HG02798 (cell line): Measurements from ENCODE around the gene COPS2.

ENCODE experiments used
- ATAC-seq: cut with Tn5 transposase; IDR thresholded peaks from one replicate; pipeline ENCODE4 v1.9.1; 2021; ENCODE audit warnings: mild to moderate bottlenecking; ENCODE audit not compliant: unreplicated experiment, poor library complexity

Gene COPS2

DNA sequence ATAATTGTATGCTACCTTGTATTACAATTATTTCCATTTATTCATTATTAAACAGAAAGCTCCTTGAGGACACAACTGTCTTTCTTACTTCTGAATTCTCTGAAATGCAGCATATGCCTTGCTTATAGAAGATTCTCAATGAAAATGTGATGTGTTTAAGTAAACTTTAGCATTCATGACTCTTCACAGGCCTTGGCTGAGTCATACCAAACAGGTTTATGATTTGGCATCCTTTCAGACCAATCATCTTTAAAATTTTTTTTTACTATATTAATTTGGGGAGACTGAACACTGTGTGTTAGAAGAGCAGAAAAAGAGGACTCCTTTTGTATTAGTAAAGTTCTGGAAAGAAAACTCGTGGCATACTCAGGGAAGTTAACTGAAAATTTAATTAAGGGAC lies 8.3 kb upstream of the COPS2 start:
- no peak for ATAC-seq

DNA sequence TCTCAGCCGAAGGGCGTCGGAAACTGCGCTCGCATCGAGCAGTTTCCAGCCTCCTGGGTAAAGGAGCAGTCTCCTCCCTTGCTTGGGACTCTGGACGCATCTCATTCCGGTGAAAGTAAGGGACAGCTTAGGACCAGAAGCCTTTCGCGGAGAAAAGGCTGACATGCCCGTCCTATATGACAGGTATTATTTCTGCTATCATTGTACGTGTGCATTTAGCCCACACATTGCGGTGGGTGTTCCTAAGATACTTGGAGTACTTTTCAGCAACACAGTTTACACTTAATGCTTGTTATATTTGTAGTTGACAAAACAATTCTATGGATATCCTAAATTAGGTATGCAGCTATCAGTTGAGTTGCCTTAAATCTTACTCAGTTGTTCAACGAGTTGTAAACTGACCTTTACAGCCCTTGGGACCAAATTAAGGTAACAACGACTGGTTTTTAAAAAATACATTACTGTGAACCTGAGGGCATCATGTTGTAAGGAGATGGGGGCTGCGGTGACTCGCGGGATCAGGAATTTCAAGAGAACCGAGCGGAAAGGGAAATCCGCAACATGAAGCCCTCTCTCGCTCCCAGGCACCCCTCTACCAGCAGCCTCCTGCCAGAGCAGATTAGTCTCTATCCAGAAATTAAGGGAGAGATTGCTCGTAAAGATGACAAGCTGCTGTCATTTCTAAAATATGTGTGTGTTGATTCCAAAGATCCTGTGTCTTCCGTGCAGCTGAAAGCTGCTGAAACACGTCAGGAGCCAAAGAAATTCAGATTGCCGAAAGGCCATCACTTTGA lies 632 bp upstream of the COPS2 start:
- no peak for ATAC-seq

DNA sequence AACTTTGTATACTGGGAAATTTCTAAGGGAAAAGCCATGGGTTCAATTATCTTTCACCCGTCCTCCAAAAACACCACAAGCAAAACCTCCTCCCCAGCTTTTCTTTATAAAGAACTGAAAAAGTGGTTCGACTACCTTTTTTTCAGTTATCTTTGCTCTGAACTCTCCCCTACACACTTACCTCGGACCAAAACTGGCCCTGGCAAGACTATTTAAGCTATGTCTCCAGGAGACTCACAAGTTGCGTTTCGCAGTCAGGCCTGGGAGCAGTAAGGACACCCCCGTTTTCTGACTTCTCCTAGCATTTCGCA lies 645 bp downstream of the COPS2 start:
- no peak for ATAC-seq

DNA sequence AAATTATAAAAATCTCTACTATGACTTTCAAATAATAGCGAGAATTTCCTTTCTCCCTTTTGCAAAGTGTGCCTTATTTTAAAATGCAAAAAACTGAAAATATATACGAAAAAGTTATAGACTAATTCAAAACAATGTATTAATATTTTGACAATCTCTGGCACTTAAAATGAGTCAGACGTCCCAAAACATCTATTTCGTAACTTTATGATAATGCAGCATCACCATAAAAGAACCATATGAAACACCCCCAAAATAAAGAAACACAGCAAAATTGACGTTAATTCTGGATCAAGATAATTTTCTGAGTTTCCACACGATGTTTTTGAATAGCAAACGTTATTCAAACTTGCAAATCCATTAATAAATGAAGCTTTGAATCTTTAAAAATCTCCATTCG lies 1.0 kb downstream of the COPS2 start:
- ATAC-seq, result no peak

DNA sequence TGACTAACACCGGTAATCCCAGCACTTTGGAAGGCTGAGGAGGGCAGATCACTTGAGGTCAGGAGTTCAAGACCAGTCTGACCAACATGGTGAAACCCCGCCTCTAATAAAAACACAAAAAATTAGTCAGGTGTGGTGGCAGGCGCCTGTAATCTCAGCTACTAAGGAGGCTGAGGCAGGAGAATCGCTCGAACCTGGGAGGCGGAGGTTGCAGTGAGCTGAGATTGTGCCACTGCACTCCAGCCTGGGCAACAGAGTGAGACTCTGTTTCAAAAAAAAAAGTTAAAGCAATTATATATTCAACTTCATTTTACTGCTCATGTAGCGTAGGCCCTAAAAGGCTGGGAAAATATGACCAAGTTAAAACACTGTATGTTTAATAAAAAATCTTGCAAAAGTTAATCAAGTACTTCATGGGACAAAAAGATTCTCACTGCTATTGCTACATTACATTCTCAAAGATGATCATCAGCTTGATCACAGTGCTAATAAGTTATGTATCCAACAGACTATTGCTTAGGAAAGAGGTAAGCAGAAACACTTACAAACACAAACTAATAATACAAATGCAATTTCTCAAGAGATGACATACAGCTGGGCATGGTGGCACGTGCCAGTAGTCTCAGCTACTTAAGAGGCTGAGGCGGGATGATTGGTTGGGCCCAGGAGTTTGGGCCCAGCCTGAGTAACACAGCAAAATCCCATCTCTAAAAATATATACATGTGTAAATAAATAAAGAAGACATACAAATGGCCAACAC lies 2.7 kb downstream of the COPS2 start:
- no peak for ATAC-seq

DNA sequence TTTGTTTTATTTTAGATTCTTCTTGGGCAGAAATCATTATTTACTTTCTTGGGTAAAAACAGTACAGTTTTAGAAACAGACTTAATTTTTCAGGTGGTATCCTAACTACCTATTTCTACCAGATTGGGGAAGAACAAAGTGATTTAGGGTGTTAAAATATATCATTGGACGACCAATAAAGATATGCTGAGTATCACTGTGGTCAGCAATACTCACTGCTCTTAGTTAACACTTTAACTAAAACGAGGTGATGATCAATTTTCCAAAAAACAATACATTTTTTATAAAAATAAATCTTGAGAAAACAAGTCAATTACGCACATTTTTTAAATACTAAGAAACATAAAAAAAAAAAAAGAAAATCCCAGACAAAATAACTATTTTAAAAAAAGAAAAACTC lies 3.6 kb downstream of the COPS2 start:
- no peak for ATAC-seq

DNA sequence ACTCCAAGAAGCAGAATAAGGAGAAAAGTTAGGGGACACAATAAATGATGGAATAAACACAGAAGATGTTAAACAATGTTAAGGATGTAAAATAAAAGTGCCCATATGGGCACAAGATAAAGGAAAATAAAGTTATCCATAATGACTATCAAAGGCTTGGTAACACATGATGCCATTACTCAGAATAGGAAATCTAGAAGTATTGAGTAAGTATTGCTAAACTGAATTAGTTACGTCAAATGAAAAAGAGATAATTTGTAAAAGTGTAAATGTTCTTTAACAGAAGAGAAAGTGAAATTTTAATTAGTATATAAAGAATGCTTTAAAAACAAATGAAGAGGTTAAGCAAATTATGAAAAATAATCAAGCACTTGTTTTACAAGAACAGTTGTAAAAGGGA lies 6.7 kb downstream of the COPS2 start:
- no peak for ATAC-seq

DNA sequence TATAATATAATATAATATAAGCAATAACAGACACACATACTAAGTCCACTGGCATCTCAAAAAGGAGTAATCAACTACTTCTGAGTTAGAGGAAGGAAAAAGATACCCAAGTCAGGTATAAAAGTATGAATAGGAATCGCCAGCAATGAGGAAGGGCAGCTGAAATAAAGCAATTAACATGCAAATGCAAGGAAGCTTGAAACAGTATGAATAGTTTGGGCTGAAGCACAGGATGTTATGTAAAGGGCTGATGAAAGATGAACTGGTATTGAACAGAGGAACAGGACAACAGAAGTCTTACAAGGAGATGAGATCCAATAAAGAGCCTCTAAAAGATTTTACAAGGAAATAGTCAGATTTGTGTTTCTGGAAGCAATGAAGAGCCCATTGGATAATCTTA lies 7.1 kb downstream of the COPS2 start:
- ATAC-seq, result no peak

DNA sequence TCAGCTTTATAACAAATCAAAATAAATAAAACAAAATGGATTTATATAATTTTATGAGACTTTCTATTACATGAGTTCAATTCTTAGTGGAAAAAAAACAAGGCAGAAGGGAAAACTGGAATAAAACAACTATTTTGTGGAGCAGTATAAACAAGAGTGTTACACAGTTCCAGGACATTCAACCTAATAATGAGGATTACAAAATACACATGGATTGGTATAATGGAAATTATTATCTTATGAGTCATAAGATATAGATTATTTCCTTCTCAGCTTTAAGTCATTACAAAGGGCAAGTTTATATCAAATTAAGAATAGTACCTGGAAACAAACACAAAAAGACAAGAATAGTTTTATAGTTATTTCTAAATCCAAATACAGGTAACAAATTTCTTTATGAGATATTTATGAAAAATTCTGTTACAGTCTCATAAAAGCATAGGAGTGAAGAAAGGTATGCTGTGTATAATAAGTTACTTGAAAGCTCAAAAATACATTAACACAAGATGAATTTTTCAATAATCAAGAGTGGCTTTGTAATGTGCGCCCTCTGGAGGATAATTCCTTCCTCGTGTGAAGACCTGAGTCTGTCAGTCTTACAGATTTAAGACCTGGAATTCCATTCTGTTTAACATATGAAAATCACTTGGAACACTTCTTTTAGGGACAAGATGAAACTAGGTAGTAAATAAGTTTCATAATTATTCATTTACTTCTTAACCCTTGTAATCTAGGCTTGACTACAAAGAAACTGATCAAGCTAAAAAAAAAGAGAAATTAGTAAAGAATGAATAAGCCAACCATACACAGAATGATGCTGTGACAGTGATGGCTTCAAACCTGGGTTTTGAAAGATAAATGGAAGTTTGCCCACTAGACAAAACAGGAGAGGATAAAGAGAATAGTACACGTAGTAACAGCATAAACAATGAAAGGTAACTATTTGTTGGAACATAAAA lies 9.5 kb downstream of the COPS2 start:
- no peak for ATAC-seq

DNA sequence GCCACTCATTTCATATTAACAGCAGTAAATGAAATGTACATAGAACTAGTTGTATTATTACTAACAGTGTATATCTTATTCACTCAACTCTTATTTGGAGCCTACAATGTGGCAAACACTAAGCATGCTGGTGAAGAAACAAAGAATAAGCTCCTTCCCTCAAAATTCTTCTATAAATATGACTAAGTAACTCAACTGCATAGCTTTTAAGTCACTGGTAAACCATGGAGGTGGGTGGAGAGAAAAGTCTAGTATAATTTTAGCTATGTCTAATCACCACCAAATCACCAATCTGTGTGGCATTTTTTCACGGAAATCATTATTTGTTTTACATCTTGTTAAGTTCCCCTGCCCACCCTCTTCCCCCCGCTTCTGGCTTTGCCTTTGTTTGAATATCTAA lies 17.5 kb downstream of the COPS2 start:
- ATAC-seq, result no peak

DNA sequence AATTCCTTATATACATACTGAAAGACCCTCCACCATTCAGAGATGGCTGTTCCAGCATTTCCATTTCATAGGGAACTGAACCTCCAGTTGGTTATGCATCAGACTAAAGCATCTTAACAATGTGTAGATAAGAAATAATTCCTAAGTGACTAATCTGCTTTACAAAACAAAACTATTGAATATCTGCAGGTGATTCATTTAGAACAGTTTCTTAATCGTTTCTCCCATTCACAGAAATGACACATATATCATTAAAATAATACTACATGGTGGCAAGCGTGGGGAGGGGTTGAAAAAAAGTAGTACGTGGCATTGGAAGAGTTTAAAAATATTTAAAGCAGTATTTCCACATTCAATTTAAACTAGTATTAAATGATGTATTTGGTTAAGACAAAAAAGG lies 19.5 kb downstream of the COPS2 start:
- no peak for ATAC-seq

DNA sequence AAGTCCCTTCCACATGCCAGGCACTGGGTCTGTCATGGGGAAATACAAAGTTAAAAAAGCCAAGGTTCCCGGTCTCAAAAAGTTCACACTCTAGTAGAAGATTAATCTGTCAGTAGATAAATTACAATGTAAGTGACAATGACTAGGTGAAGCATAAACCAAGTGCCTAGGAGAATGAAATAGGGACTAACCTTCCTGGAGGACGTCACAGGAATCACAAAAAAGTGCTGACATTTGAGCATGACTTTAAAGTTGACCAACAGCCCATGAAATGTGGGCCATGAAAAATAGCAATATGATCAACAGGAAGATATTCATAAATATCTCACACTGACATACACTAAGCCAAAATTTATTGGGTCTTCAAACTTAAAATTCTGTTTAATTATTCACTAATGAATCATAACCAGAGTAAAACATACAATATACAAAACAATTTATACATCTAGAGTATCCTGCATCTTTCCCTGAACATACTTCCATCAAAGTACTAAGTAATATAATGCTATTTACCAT lies 20.0 kb downstream of the COPS2 start:
- no peak for ATAC-seq

DNA sequence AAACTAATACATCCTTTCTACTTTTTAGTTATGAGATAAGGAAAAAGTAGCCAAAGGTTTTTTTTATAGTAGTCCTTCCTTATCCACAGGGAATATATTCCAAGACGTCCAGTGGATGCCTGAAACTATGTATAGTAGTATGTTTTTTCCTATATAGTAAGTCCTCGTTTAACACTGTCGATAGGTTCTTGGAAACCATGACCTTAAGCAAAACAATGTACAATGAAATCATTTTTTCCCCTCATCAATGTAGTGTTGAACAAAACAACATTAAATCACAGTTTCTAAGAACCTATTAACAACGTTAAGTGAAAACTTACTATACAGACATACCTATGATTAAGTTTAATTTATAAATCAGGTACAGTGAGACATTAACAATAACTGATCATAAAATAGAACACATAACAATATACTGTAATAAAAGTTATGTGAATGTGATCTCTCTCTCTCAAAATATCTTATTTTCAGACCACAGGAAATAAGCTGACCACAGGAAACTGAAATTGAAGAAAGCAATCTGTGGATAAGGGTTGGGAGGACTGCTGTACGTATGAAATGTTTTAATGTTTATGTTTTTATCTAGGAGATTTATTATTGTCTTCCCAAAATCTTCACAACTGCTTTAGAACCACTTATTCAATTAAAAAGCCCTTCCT lies 20.6 kb downstream of the COPS2 start:
- no peak for ATAC-seq

DNA sequence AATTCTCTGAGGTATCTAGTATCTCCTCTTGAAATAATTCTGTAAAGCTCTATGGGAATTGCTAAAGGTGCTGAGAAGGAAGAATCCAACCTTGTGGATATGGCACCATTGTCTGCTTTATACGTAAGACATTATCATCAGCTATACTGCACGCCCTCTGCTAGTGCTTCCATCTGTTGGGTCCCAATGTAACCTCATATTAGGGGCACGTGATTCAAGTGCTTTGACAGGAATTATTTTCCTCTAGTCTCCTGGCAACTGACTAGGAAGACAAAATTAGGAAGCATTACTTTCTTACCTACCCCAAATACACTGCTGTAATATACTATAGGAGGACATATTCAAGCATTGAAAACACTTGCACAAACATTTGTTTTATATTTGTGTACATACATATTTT lies 24.0 kb downstream of the COPS2 start:
- ATAC-seq, result no peak

DNA sequence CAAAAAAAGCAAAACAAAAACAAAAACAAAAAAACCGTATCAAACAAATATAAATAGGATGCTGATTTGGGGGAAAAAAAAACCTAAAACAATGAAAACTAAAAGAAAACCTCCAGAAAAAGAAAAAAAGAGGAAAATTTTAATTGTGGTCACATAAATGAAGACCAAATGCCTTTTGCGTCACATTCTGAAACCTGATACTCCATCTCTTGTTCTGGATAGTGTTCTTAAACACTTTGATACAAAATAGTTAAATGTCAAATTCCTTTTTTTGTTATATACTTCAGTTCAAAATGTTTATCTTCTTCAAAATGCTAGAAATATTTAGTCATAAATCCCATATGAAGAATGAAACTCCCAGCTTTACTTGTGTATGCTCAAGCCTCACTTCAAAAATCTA lies 31.0 kb downstream of the COPS2 start:
- no peak for ATAC-seq

DNA sequence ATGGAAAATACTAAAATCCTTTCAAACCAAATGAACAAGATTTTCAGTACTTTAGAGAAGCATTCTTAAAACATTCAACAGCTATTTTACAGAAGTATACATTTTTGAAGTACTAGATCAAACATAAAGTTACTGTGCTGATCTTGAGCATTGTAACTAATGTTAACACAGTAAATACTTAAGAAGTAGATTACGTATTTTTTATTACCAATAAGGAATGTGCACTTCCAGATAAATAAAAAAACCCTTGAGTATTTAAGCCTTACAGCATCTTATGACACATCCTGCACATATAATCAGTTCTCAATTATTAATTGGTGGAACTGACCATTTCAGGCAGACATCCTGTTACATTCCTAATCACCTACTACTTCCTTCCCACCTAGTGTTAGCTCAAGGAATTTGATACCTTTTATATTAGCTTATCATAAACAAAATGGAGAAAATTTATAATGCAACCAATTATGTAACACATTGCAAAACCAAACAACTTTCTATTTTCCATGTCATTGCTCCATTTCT lies 32.8 kb downstream of the COPS2 start:
- no peak for ATAC-seq

DNA sequence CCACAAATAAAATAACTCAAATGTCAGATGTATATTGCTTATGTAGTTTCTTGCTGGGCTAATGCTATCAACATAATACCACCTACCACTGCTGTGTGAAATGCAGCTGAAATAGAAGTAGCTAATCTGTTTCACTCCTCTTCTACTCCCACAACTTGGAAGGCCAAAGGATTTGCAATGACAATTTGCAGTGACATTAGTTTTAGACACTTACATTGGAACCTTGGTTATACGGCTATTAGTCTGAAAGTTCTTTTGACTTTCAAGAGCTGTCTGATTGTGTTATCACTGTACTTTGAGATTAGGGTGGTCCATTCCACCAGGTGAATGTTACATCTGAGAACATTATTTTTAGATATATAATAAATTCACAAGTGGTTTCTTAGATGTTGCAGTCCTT lies 33.5 kb downstream of the COPS2 start:
- no peak for ATAC-seq

DNA sequence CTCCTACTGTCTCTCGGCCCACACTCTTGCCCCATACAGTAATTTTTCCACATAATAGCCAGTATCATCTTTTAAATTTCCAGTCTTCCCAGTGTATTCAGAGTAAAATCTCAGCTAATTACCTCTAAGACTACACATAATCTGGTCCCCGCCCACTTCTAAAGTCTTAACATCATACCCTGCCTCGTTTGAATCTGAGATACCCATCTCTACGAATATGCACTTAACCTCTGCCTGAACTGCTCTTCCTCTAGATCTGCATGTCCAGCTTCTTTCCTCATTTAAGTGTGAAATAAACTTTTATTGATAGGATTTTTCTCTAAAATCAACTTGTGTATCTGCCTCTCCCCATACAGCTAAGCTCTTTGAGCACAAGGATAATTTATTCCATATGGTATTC lies 34.6 kb downstream of the COPS2 start:
- ATAC-seq, result no peak

DNA sequence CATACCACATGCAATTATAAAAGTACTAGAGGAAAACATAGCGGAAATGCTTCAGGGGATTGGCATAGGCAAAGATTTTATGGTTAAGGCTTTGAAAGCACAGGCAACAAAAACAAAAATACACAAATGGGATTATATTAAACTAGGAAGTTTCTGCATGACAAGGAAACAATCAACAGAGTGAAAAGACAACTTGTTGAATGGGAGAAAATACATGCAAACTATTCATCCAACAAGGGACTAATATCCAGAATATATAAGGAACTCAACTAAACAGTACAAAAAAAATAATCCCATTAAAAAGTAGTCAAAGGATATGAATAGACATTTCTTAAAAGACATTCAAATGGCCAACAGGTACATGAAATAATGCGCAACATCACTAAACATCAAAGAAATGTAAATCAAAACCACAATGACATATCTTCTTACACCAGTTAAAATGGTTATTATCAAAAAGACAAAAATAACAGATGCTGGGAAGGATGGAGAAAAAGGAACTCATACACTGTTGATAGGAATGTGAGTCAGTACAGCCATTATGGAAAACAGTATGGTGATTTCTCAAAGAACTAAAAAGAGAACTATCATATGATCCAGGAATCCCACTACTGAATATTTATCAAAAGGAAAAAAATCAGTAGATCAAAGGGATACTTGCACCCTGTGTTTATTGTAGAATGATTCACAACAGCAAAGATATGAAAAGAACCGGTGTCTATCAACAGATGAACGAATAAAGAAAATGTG lies 39.1 kb downstream of the COPS2 start:
- ATAC-seq, result no peak
